Stimulated activated CD4-positive, alpha-beta T cell treated with anti-CD3 and anti-CD28 coated beads, Interleukin-12 subunit alpha, Interleukin-12 subunit beta, amount 100 ng/mL, for 4 hours (primary cell): ENCODE data around the gene HACD1.
A peak's percentile ranks its signal among the peaks of the same experiment; 100 is the strongest.
"Not testable (repeated sequence)": the region's sequence is repeated elsewhere in the genome, so short reads cannot be mapped to it uniquely, and the experiment has no call there.

Experiments used
- DNase-seq: peaks from one replicate; pipeline ENCODE4 v3.0.0-alpha.2; 2020

Gene HACD1

DNA sequence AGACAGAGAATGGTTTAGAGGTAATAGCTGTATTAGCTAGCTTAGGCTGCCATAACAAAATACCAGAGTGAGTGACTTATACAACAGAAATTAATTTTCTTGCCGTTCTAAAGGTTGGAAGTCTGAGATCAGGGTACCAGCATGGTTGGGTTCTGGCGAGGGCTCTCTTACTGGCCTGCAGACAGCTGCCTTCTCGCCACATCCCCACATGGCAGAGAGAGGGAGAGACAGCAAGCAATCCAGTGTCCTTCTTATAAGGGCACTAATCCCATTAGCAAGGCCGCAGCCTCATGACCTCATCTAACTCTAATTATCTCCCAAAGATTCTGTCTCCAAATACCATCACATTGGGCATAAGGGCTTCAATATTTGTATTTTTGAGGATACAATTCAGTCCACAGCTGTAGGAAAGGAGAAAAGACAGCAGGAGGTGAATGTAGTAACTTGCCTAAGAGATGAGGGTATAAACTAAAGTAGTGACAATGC is 23.2 kb upstream of the HACD1 start:
- no peak for DNase-seq

- no peak for DNase-seq
Measured at GRCh38 chr10:17637869-17638268, 20.7 kb upstream of the HACD1 start.

DNA sequence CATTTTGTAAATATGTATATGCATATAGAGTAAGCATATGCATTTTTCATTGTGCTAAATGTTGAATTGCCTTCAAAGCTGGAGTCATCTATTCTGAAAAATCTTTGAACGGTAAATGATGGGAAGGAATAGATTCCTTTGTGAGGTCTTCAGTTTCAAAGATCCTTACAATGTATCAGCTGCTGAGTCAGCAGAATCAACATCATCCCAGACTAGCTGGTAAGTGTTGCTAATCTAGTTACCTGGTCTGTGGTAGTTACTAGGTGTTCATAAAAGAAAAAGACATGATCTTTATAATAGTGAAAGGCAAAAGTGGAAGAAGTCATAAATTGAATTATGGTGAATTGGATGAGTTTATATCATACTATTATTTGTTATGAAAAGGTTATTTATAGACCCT is 16.2 kb upstream of the HACD1 start:
- DNase-seq = no peak

DNA sequence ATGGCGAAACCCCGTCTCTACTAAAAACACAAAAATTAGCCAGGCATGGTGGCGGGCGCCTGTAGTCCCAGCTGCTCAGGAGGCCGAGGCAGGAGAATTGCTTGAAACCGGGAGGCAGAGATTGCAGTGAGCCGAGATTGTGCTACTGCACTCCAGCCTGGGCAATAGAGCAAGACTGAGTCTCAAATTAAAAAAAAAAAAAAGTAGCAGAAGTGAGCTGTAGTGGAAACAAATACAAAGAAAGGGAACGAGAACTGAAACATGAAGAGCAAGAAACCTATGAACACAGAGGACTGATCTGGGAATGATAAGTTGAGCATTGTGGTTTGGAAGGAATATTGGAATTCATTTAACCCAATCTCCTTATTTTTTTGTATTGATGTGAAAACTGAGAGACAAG is 15.4 kb upstream of the HACD1 start:
- DNase-seq = not testable (repeated sequence)

DNA sequence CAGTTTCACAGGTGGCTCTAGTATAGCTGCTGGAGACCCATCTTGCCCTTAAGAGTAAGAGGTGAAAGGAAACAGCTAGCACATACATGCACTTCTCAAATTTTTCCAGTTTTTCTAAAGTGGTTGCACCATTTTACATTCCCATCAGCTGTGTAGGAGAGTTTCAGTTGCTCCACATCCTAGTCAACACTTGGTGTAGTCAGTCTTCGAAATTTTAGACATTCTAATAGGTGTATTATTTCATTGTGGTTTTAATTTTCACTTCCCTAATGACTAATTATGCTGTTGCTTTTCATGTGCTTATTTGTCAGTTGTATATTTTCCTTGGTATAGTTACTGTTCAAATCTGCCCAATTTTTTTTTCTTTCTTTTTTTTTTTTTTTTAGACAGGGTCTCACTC is 9.5 kb upstream of the HACD1 start:
- no peak for DNase-seq

DNA sequence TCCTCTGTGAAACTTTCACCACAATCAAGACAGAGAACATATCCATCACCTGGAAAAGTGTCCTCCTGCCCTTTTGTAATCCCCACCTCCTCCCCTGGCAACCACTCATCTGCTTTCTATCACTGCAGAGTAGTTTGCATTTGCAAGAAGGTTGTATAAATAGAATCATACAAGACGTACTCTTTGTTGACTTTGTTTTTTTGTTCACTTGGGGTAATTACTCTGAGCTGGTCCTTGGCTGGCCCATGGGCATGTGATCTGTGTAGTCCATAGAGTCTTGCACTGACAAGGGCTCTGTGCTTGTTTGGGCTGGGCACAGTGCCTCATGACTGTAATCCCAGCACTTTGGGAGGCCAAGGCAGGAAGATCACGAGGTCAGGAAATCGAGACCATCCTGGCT is 7.8 kb upstream of the HACD1 start:
- no peak for DNase-seq

DNA sequence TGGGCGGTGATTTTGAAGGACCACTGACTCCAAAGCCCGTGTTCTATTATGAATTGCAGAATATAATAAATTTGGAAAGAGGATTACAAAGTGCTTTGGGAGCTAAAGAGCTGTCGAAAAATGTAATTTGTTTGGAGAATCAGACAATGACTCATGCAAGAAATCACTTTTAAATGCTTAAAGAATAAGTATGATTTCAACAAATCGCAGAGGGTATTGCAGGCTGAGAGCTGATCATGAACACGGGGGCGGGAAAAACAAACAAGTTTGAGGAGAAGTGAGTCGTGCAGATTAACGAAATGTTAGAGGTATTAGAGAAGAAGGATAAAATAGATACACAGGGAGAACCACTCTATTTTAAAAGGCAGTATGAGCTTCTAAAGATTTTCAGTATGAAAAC is 4.9 kb upstream of the HACD1 start:
- no peak for DNase-seq

GRCh38 chr10:17616403-17617030 is 657 bp downstream of the HACD1 start:
- DNase-seq = peak; percentile 27

DNA sequence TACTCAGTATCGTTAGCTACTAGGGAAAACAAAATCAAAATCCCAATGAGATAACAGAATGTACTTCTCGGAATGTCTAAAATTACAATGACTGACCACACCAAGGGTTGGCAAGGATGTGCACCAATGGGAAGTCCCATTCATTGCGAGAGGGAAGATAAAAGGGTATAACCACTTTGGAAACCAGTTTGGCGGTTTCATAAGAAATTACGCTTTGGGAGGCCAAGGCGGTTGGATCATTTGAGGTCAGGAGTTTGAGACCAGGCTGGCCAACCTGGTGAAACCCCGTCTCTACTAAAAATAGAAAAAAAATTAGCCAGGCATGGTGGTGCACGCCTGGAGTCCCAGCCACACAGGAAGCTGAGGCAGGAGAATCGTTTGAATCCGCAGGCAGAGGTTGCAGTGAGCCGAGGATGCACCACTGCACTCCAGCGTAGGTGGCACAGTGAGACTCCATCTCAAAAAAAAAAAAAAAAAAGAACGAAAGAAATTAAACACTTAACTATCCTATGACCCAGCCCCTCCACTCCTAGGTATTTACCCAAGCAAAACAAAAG is 7.6 kb downstream of the HACD1 start:
- DNase-seq = no peak

GRCh38 chr10:17607603-17608332 is 9.4 kb downstream of the HACD1 start:
- no peak for DNase-seq

- DNase-seq = no peak
Measured at GRCh38 chr10:17607060-17607459, 10.1 kb downstream of the HACD1 start.

GRCh38 chr10:17606547-17607040 is 10.6 kb downstream of the HACD1 start:
- no peak for DNase-seq

- no peak for DNase-seq
Measured at GRCh38 chr10:17605936-17606335, 11.2 kb downstream of the HACD1 start.

- DNase-seq = no peak
Measured at GRCh38 chr10:17599089-17599488, 18.1 kb downstream of the HACD1 start.

DNA sequence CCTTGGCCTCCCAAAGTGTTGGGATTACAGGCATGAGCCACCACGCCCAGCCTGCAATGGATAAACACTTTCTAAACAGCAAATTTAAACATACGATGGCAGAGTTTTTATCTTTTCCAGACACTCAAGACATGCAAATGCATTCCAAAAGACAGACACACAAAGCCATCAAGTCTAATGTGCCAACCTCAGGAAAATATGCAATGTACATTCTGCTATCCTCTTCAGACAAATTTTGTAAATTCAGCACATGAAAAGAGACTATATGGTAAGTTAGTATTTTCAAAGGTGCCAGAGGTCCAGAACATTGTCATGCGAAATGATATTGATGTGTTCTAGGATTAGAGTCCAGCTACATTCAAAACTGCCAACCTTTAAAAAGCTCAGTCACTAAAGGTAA is 19.8 kb downstream of the HACD1 start:
- no peak for DNase-seq

DNA sequence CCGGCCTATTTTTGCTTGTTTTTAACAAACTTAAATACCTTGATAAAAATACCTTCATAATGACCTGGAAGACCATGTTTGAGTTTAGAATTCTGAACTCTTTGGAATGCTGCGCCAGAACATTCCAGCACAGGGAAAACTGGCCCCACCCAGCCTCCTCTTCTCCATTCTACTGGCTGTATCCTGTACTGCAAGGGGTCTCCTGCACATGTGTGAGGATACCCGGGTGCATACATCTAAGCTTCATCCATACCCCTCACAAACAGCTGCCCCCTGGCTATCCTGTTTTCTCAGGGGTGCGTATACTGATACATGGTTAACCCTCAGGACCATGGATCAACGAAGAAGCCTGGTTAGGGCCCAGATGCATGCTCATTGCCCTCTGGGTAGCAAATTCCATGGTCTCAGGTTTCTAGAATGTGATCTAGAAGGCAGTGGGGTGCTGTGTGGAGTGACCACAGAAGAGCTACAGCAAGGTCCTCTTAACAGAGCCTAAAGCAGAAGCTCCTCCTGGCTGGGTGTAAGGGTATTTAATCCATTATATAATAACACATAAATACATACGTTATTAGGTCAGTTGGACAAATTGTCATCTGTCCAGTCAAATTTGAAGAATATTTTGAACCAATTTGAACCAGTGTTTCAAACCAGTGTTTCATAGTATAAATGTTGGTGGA is 26.1 kb downstream of the HACD1 start:
- no peak for DNase-seq

GRCh38 chr10:17589316-17589715 is 27.9 kb downstream of the HACD1 start:
- DNase-seq = not testable (repeated sequence)

DNA sequence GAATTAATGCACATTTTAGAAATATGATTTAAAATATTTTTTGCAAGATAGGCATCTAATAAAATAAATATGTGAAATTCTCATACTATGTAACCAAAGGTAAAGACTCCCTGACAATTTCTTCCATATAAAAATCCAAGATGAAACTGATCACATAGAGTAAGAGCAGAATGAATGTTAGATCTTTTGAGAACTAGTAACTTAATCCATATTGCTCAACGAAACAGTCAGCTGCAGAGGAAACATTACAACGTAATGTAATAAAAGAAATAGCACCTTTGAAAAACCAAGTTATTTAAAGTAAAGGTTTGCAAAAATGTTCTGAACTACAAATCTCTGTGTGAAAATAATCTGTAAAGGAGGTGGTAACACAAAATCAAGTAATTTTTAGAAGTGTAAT is 28.8 kb downstream of the HACD1 start:
- no peak for DNase-seq

DNA sequence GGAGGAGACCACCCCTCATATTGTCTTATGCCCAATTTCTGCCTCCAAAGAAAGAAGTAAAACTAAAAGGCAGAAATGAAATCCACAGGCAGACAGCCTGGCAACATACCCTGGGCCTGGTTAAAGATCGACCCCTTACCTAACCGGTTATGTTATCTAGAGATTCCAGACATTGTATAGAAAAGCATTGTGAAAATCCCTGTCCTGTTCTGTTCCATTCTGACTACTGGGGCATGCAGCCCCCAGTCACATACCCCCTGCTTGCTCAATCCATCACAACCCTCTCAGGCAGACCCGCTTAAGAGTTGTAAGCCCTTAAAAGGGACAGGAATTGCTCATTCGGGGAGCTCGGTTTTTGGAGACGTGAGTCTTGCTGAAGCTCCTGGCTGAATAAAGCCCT is 29.9 kb downstream of the HACD1 start:
- not testable (repeated sequence) for DNase-seq

GRCh38 chr10:17586821-17587234 is 30.3 kb downstream of the HACD1 start:
- no peak for DNase-seq

GRCh38 chr10:17585016-17585415 is 32.2 kb downstream of the HACD1 start:
- DNase-seq = no peak

GRCh38 chr10:17580885-17581284 is 36.3 kb downstream of the HACD1 start:
- no peak for DNase-seq

GRCh38 chr10:17578603-17579002 is 38.6 kb downstream of the HACD1 start:
- no peak for DNase-seq

DNA sequence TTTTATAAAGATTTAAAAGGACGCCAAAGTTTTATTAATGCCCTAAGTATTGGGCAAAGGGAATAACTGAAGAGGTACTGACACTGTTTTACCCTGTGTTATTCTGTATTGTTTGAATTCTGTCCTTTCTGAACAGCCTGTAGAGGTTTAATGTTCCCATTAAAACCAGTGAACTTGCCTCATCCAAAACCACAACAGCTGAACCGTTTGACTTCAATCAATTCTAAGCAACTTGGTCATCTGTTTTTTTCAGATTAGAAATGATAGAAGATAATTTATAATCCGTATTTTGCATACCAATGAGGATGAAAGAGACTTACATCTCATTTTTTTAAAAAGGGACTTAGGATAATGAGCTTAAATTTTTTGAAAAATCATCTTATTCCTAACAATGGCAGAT is 40.4 kb downstream of the HACD1 start:
- no peak for DNase-seq
